H9 (cell line): ENCODE results near the gene SLC10A3. TPM values are rescaled to one million over a fixed set of nuclear protein-coding genes. Genes with fewer than 3 reads are reported as not detected.
"Not testable (repeated sequence)": the region's sequence is repeated elsewhere in the genome, so short reads cannot be mapped to it uniquely, and the experiment has no call there.

Experiments used
- DNase-seq: peaks from one replicate; pipeline ENCODE4 v3.0.0-alpha.2; 2017
- H2AFZ ChIP-seq: one replicate; pipeline ENCODE4 v1.6.1; 2013; ENCODE audit warnings: mild to moderate bottlenecking, low read length, control low read depth, moderate library complexity
- H2AK5ac ChIP-seq: 2 replicates; pipeline ENCODE4 v1.6.1; 2013; ENCODE audit warnings: low read length, control low read depth, mixed read lengths; ENCODE audit not compliant: insufficient read length
- H2BK120ac ChIP-seq: one replicate; pipeline ENCODE4 v1.6.1; 2013; ENCODE audit warnings: low read depth, mild to moderate bottlenecking, low read length, control low read depth, inconsistent platforms; ENCODE audit not compliant: poor library complexity, severe bottlenecking
- H2BK12ac ChIP-seq: 2 replicates; pipeline ENCODE4 v1.6.1; 2013; ENCODE audit warnings: low read length, control low read depth, mixed read lengths, low read depth; ENCODE audit not compliant: insufficient read length
- H2BK15ac ChIP-seq: 2 replicates; pipeline ENCODE4 v1.6.1; 2013; ENCODE audit warnings: low read depth, low read length, control low read depth
- H2BK20ac ChIP-seq: one replicate; pipeline ENCODE4 v1.6.1; 2013; ENCODE audit warnings: low read depth, mild to moderate bottlenecking, low read length, control low read depth, inconsistent platforms; ENCODE audit not compliant: poor library complexity, severe bottlenecking
- H2BK5ac ChIP-seq: 2 replicates; pipeline ENCODE4 v1.6.1; 2013; ENCODE audit warnings: low read length, control low read depth, mixed read lengths; ENCODE audit not compliant: insufficient read length
- H3K14ac ChIP-seq: 2 replicates; pipeline ENCODE4 v1.6.1; 2013; ENCODE audit warnings: low read length, control low read depth; ENCODE audit not compliant: insufficient read depth
- H3K18ac ChIP-seq: 2 replicates; pipeline ENCODE4 v1.6.1; 2013; ENCODE audit warnings: low read depth, mild to moderate bottlenecking, mixed read lengths, low read length, control low read depth; ENCODE audit not compliant: insufficient read length
- H3K23ac ChIP-seq: 2 replicates; pipeline ENCODE4 v1.6.1; 2013; ENCODE audit warnings: low read length, control low read depth, mixed read lengths, low read depth; ENCODE audit not compliant: insufficient read length
- H3K23me2 ChIP-seq: 2 replicates; pipeline ENCODE4 v1.6.1; 2013; ENCODE audit warnings: low read depth, mild to moderate bottlenecking, mixed read lengths, low read length, control low read depth; ENCODE audit not compliant: insufficient read length, poor library complexity, severe bottlenecking
- H3K27ac ChIP-seq: 2 replicates; pipeline ENCODE4 v1.5.1; 2013; ENCODE audit warnings: low read length, control low read depth, mixed read lengths, low read depth; ENCODE audit not compliant: insufficient read length
- H3K27me3 ChIP-seq: 2 replicates; pipeline ENCODE4 v1.6.1; 2013; ENCODE audit warnings: low read length, control low read depth, inconsistent platforms; ENCODE audit not compliant: insufficient read depth
- H3K4ac ChIP-seq: 2 replicates; pipeline ENCODE4 v1.6.1; 2013; ENCODE audit warnings: low read depth, mild to moderate bottlenecking, control low read depth, inconsistent platforms, low read length, moderate library complexity
- H3K4me1 ChIP-seq: 2 replicates; pipeline ENCODE4 v1.6.1; 2013; ENCODE audit warnings: low read length, control low read depth, inconsistent platforms; ENCODE audit not compliant: insufficient read depth
- H3K4me2 ChIP-seq: 2 replicates; pipeline ENCODE4 v1.6.1; 2013; ENCODE audit warnings: low read length, control low read depth, mixed read lengths; ENCODE audit not compliant: insufficient read length, insufficient read depth
- H3K56ac ChIP-seq: 2 replicates; pipeline ENCODE4 v1.6.1; 2013; ENCODE audit warnings: low read depth, mild to moderate bottlenecking, mixed read lengths, low read length, control low read depth; ENCODE audit not compliant: insufficient read length
- H3K79me1 ChIP-seq: 2 replicates; pipeline ENCODE4 v1.6.1; 2013; ENCODE audit warnings: low read depth, mild to moderate bottlenecking, moderate library complexity, low read length, control low read depth, inconsistent platforms; ENCODE audit not compliant: insufficient read depth, poor library complexity, severe bottlenecking
- H3K79me2 ChIP-seq: 2 replicates; pipeline ENCODE4 v1.6.1; 2013; ENCODE audit warnings: low read length, control low read depth, inconsistent platforms; ENCODE audit not compliant: insufficient read depth
- H3K9ac ChIP-seq: 2 replicates; pipeline ENCODE4 v1.6.1; 2013; ENCODE audit warnings: low read length, control low read depth, mixed read lengths; ENCODE audit not compliant: insufficient read length; ENCODE audit errors: extremely low read depth
- H3K9me3 ChIP-seq: one replicate; pipeline ENCODE4 v1.6.1; 2013; ENCODE audit warnings: low read depth, low read length, inconsistent platforms; ENCODE audit not compliant: control insufficient read depth
- H3T11ph ChIP-seq: one replicate; pipeline ENCODE4 v1.6.1; 2013; ENCODE audit warnings: mild to moderate bottlenecking, low read length, control low read depth, inconsistent platforms
- H4K20me1 ChIP-seq: one replicate; pipeline ENCODE4 v1.6.1; 2013; ENCODE audit not compliant: control insufficient read depth, insufficient read length, insufficient read depth
- H4K5ac ChIP-seq: 2 replicates; pipeline ENCODE4 v1.6.1; 2013; ENCODE audit warnings: low read depth, mild to moderate bottlenecking, mixed read lengths, low read length, control low read depth; ENCODE audit not compliant: insufficient read length
- H4K8ac ChIP-seq: replicated peaks from 2 replicates; pipeline ENCODE4 v1.6.1; 2013; ENCODE audit warnings: low read length, control low read depth, mixed read lengths, low read depth; ENCODE audit not compliant: insufficient read length
- H4K91ac ChIP-seq: 2 replicates; pipeline ENCODE4 v1.6.1; 2013; ENCODE audit warnings: low read depth, mild to moderate bottlenecking, moderate library complexity, mixed read lengths, low read length, control low read depth; ENCODE audit not compliant: insufficient read length
- H3K27ac Mint-ChIP-seq, 3 experiments: 2 replicates in 2 of 3; 3 replicates in 1 of 3; pipeline ENCODE4 v1.8.0; 2020 to 2021; ENCODE audit warnings: mixed read lengths in 3 of 3, mild to moderate bottlenecking in 1 of 3, moderate library complexity in 1 of 3
- H3K27me3 Mint-ChIP-seq: 2 replicates; pipeline ENCODE4 v1.8.0; 2021; ENCODE audit warnings: low read depth, mild to moderate bottlenecking, moderate library complexity, mixed read lengths
- H3K36me3 Mint-ChIP-seq, 3 experiments: 2 replicates in 2 of 3; 3 replicates in 1 of 3; pipeline ENCODE4 v1.8.0; 2020 to 2021; ENCODE audit warnings: low read depth in 3 of 3, mixed read lengths in 3 of 3; ENCODE audit not compliant: insufficient read depth in 1 of 3
- H3K4me1 Mint-ChIP-seq, 2 experiments: 2 replicates each; pipeline ENCODE4 v1.8.0; 2020; ENCODE audit warnings: mixed read lengths in 2 of 2
- H3K4me3 Mint-ChIP-seq, 2 experiments: 2 replicates in 1 of 2; 3 replicates in 1 of 2; pipeline ENCODE4 v1.8.0; 2020 to 2021; ENCODE audit warnings: mild to moderate bottlenecking in 2 of 2, mixed read lengths in 2 of 2, moderate library complexity in 1 of 2
- H3K9me3 Mint-ChIP-seq, 2 experiments: 2 replicates in 1 of 2; 3 replicates in 1 of 2; pipeline ENCODE4 v1.8.0; 2020; ENCODE audit warnings: mild to moderate bottlenecking in 2 of 2, mixed read lengths in 2 of 2, moderate library complexity in 1 of 2
- WGBS: extraction: QIAGEN DNeasy Blood & Tissue Kit; methylation state at CpG from one replicate; pipeline ENCODE4 v1.1.7; 2013; ENCODE audit warnings: missing lambda C conversion rate, low lambda C conversion rate, mixed read lengths; ENCODE audit not compliant: insufficient read length; ENCODE audit errors: extremely low coverage; 5-methylcytosine and 5-hydroxymethylcytosine counted together
- total RNA-seq: library from RNA; stranded (reverse); gene quantifications from 2 replicates; pipeline ENCODE4 v1.2.1, GENCODE V29; 2021

Gene SLC10A3
- total RNA-seq, 1 experiment from 2014 or later: 8.8 TPM

- H3K9me3 ChIP-seq, H4K5ac ChIP-seq, H2BK120ac ChIP-seq, H3K4ac ChIP-seq, H3K56ac ChIP-seq, H3T11ph ChIP-seq, H3K18ac ChIP-seq, H3K23ac ChIP-seq, H3K9ac ChIP-seq, H3K4me1 Mint-ChIP-seq, H2BK20ac ChIP-seq, H3K4me3 Mint-ChIP-seq, H3K36me3 Mint-ChIP-seq, H3K4me1 ChIP-seq, H3K14ac ChIP-seq, H3K4me2 ChIP-seq, H4K8ac ChIP-seq, H2BK15ac ChIP-seq, H3K27ac ChIP-seq, H2AFZ ChIP-seq, H3K27me3 ChIP-seq, H3K79me2 ChIP-seq, H3K79me1 ChIP-seq, DNase-seq, H2BK5ac ChIP-seq, H3K27ac Mint-ChIP-seq, H3K23me2 ChIP-seq, H2BK12ac ChIP-seq, H3K27me3 Mint-ChIP-seq, H4K20me1 ChIP-seq, H2AK5ac ChIP-seq, H4K91ac ChIP-seq: not testable (repeated sequence)
- H3K9me3 Mint-ChIP-seq: peaks cover 51 to 61% of the 10 kb centered on the region in 2 experiments
- WGBS: no CpG with 5 or more reads among the region's 4 CpGs
These were observed 6.2 kb upstream of the SLC10A3 start for GRCh38 chrX:154496591-154497137.
